Esophagus muscularis mucosa (tissue), 4 donors: Measurements from ENCODE around the gene TDRD12.
"Not testable (repeated sequence)": the region's sequence is repeated elsewhere in the genome, so short reads cannot be mapped to it uniquely, and the experiment has no call there.

Experiments used
- EP300 ChIP-seq: sonication (generic); formaldehyde crosslinking; IDR thresholded peaks from one replicate; pipeline ENCODE4 v1.6.1; 2017; ENCODE audit warnings: antibody characterized with exemption
- POLR2A ChIP-seq: fragments of 450-650 bp; IDR thresholded peaks from one replicate; pipeline ENCODE4 v1.6.1; 2017; ENCODE audit warnings: antibody characterized with exemption, moderate library complexity, mild to moderate bottlenecking, low read depth
- POLR2AphosphoS5 ChIP-seq, 2 donors: sonication (generic); formaldehyde crosslinking; IDR thresholded peaks; one replicate each; pipeline ENCODE4 v1.6.1; 2017; ENCODE audit warnings: antibody characterized with exemption in 2 of 2
- TF ChIP-seq, protein P1 (sequence below), 3 experiments: fragments of 200-600 bp in 2 of 3; fragments of 450-650 bp in 1 of 3; sonication (generic) in 2 of 3; IDR thresholded peaks; one replicate each; pipeline ENCODE4 v1.5.1; 2017 to 2019; ENCODE audit warnings: antibody characterized with exemption in 3 of 3, mild to moderate bottlenecking in 2 of 3, moderate library complexity in 1 of 3

- TF ChIP-seq, protein P1, sequence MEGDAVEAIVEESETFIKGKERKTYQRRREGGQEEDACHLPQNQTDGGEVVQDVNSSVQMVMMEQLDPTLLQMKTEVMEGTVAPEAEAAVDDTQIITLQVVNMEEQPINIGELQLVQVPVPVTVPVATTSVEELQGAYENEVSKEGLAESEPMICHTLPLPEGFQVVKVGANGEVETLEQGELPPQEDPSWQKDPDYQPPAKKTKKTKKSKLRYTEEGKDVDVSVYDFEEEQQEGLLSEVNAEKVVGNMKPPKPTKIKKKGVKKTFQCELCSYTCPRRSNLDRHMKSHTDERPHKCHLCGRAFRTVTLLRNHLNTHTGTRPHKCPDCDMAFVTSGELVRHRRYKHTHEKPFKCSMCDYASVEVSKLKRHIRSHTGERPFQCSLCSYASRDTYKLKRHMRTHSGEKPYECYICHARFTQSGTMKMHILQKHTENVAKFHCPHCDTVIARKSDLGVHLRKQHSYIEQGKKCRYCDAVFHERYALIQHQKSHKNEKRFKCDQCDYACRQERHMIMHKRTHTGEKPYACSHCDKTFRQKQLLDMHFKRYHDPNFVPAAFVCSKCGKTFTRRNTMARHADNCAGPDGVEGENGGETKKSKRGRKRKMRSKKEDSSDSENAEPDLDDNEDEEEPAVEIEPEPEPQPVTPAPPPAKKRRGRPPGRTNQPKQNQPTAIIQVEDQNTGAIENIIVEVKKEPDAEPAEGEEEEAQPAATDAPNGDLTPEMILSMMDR (IDR thresholded peaks at IDR 0.05), result not testable (repeated sequence)
- TF ChIP-seq EP300; POLR2A; POLR2AphosphoS5 (IDR thresholded peaks at IDR 0.05): not testable (repeated sequence)
Observed at GRCh38 chr19:32782089-32782488, 62.5 kb downstream of the TDRD12 start.
